HG03558 (cell line): ENCODE measurements around the gene TRMT6.

Experiments
- ATAC-seq: cut with Tn5 transposase; IDR thresholded peaks from one replicate; pipeline ENCODE4 v1.9.1; 2021; ENCODE audit warnings: moderate number of reproducible peaks; ENCODE audit not compliant: unreplicated experiment; ENCODE audit errors: extremely low read depth

Gene TRMT6

DNA sequence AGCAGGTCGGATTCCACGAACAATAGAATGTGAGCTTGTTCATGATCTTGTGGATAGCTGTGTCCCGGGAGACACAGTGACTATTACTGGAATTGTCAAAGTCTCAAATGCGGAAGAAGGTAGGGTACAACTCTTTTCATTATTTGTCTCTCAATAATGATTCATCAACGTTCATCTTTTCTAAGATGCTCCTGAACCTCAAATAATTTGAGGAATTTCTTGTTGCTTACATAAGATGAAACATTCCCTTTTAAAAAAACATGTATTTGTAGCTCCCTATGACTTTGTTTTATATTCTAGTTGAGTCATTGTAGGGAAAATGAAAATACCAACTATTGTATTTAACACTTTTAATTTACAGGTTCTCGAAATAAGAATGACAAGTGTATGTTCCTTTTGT, 17.1 kb upstream of the TRMT6 start:
- ATAC-seq: no peak

- ATAC-seq: no peak
Observed at GRCh38 chr20:5949943-5950270, 426 bp downstream of the TRMT6 start.

- ATAC-seq: no peak
Observed at GRCh38 chr20:5947276-5947675, 3.1 kb downstream of the TRMT6 start.

- ATAC-seq: no peak
Observed at GRCh38 chr20:5945963-5946362, 4.4 kb downstream of the TRMT6 start.

DNA sequence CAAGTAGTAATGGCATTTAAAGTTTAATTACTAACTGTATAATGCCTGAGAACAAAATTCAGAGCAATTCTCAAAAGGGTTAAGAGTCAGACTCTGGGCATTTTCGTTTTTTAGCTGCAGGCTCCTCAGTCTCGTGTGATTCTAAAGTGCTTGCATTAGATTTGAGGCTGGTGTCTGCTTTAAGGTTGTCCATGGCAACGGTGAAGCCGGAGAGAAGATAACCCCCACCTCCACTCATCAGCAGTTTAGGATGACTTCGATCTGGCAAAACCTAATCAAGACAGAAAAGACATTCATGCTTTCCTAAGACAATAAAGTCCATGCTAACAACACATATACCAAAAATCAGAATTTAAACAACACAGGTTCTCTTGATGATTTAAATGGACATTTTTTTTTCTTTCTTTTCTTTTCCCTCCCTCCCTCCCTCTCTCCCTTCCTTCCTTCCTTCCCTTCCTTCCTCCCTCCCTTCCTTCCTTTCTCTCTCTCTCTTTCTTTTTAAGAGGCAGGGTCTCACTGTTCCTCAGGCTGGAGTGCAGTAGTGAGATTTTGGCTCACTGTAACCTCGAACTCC, 11.8 kb downstream of the TRMT6 start:
- ATAC-seq: no peak

DNA sequence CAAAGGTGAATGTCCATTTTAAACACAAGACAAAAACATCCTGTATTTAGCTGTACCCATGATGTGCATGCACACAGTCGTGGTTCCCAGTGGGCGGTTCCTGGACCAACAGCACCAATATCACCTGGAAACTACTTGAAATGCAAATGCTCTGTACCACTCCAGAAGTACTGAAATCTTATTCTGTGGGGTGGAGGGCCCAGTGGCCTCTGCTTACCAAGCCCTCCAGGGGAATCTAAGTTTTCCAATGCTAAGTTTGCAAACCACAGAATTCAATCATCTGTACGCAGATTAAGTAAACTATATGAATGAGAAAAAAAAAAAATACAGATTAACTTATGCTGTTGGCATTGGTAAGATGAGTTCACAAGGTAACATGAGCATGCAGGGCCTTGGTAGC, 14.1 kb downstream of the TRMT6 start:
- ATAC-seq: no peak

GRCh38 chr20:5935384-5935783, 14.9 kb downstream of the TRMT6 start:
- ATAC-seq: no peak

DNA sequence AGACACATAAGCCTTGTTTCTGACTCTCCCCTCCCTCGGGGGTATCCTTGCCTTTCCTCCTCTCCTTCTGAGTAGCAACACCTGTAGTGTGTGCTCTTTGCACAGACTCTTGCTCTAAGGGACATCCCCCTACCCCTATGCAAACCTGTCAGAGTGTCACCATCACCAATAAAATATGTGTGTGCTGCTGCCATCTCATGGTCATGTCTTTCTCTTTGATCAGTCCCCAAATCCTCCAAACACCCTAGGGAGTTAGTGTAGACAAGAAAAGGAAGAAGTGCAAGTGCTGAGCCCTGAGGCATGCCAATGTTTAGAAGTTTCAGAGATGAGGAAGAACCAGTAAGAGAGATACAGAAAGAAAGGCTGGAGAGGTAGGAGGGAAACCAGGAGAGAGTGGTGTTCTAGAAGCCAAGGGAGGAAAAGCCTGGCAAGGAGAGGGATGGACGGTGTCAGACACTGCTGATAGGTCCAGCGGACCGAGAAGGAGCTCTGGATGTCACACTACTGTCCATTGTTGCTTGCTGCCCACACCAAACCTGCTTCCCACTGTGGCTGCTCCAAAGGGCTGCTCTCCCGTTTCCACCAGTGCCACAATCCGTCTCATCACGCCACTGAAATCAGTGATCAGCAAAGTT, 16.4 kb downstream of the TRMT6 start:
- ATAC-seq: peak; percentile 51

GRCh38 chr20:5932796-5933195, 17.5 kb downstream of the TRMT6 start:
- no peak for ATAC-seq

GRCh38 chr20:5931411-5931810, 18.9 kb downstream of the TRMT6 start:
- ATAC-seq: no peak

DNA sequence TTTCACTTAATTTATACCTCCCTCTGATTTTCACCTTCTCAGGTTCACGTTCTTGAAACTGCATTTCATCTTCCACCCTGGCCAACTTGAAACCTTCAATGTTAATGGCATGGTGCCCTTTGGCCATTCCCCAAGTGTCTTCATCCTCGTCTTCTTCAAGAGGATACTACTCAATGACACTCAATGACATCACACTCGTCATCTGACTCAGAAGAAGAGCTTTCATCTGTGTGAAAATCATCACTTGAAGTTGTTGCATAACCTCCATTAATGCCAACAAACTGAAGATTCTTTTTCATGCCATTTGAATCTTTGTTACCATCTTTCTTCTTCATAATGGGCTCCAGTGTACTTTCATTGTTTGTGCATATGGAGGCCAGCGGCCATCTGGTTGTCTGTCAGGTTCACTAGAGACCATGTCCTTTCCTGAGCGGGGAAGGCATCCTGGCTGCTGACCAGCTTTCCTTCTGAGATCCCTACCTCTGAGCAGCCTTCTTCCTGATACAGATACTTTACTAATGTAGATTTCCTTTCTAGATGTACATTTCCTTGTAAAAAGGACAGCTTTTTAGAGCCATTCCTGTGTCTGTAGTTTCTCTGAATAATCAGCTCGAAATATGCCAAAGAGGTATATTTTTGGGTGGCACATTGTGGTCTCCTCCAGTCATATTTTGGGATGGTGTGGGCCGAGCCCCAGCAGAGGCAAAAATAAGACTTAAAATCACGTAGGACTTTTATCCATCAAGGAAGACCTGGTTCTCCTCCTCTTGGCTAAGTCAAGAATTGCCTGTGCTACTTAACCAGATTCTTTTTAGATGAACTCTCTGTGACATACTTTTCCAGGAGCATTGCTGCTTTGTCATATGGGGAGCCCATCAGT, 21.3 kb downstream of the TRMT6 start:
- ATAC-seq: no peak

DNA sequence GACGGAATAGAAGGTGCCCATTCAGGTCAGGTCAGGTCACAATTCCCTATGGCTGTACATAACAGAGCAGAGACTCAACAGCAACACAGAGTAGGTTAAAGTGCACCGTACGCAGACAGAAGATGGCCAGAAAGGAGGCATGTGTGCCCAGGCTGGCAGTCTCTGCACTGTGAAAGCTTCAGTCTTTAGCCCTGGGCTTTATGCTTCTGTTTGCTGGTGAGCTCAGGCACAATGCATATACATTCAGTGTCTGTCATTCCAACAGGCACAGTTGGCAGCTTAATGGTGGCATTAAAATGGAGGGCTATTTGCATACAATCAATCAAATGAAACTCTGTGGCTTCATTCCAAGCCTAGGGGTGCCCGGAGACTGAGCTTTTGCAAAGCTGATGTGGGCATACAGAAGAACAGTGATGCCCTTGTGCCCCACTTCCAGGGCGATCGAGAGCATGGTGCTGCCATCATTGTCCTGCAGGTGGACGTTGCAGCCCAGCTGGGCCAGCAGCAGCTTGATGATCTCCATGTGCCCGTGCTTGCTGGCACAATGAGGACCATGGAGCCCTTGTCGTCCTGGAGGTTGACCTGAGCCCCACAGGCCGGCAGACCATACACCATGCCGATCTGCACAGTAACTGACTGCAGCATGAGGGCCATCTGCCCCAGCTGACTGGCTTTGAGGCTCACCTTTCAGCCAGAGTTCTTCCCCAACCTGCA, 22.4 kb downstream of the TRMT6 start:
- no peak for ATAC-seq

GRCh38 chr20:5925551-5925950, 24.8 kb downstream of the TRMT6 start:
- no peak for ATAC-seq

DNA sequence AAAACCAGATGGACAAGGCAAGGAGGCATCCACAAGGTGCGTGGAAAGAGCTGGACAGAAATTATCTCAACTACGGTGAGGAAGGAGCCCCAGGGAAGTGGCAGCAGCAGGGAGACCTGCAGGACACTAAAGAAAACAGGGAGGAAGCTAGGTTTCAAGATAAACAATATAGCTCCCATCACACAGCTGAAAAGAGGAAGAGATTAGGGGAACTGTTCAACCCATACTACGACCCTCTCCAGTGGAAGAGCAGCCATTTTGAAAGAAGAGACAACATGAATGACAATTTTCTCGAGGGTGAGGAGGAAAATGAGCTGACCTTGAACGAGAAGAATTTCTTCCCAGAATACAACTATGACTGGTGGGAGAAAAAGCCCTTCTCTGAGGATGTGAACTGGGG, 26.8 kb downstream of the TRMT6 start:
- no peak for ATAC-seq

- ATAC-seq: no peak
Observed at GRCh38 chr20:5920581-5920980, 29.8 kb downstream of the TRMT6 start.

- ATAC-seq: no peak
Observed at GRCh38 chr20:5919626-5920544, 30.4 kb downstream of the TRMT6 start.

GRCh38 chr20:5918856-5919625, 31.3 kb downstream of the TRMT6 start:
- ATAC-seq: no peak

DNA sequence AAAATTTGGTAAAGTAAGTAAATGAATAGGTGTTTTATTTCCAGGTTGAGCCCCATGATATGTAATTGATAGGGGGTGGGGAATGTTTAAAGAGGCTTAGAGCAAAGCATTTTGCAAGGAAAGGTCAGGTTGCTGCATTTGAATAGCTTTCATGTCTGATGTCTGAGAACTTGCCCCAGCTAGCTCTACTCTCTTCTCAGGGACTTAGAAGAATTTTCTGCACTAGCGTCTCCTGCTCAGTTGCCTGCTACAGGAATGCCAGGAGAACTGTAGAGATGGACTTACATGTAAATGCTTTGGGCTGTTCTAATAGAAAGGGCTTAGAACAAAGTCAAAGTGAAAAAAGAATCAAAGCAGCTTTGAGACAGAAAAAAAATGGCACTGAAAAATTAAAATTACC, 35.5 kb downstream of the TRMT6 start:
- ATAC-seq: no peak

- no peak for ATAC-seq
Observed at GRCh38 chr20:5913166-5913565, 37.2 kb downstream of the TRMT6 start.
